ENCODE data around the gene ABLIM3. TPM values are rescaled to one million over a fixed set of nuclear protein-coding genes. Genes with fewer than 3 reads are reported as not detected.

ABLIM3 gene
- polyA plus RNA-seq, 1 of the 3 experiments (the other 2 are of a cell fraction), result 5.9 TPM

- TF ChIP-seq, protein P1, sequence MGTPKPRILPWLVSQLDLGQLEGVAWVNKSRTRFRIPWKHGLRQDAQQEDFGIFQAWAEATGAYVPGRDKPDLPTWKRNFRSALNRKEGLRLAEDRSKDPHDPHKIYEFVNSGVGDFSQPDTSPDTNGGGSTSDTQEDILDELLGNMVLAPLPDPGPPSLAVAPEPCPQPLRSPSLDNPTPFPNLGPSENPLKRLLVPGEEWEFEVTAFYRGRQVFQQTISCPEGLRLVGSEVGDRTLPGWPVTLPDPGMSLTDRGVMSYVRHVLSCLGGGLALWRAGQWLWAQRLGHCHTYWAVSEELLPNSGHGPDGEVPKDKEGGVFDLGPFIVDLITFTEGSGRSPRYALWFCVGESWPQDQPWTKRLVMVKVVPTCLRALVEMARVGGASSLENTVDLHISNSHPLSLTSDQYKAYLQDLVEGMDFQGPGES (IDR thresholded peaks at IDR 0.05; ENCODE audit: low read depth, low read length), result no peak
- TF ChIP-seq TAF1 (IDR thresholded peaks at IDR 0.05; ENCODE audit: borderline replicate concordance, low read depth, low read length) (no peak), RFX5 (IDR thresholded peaks at IDR 0.05; ENCODE audit: low read length) (no peak), TEAD4 (IDR thresholded peaks at IDR 0.05; ENCODE audit: borderline replicate concordance, insufficient read depth) (no peak), GABPA (IDR thresholded peaks at IDR 0.05; ENCODE audit: low read depth) (no peak), MEF2A (IDR thresholded peaks at IDR 0.05; ENCODE audit: borderline replicate concordance, low read depth) (no peak), NRF1 (IDR thresholded peaks at IDR 0.05; ENCODE audit: low read depth, low read length) (no peak), EZH2phosphoT487 (IDR thresholded peaks at IDR 0.05; ENCODE audit: borderline replicate concordance, low read depth) (no peak), NFIC (IDR thresholded peaks at IDR 0.05; ENCODE audit: borderline replicate concordance) (no peak)
Measured at GRCh38 chr5:149129181-149129580, 12.1 kb upstream of the ABLIM3 start (continued).

GRCh38 chr5:149130121-149130914 lies 11.0 kb upstream of the ABLIM3 start:
- no peak for DNase-seq
- Histone ChIP-seq H3K9ac (no peak overlapping the region), H3K27ac (ENCODE audit: low read depth in 2 of 2, low read length in 1 of 2) (no peak overlapping the region), H2AFZ (ENCODE audit: low read depth) (no peak overlapping the region), H3K36me3 (replicated peaks in 1 of 2; ENCODE audit: control insufficient read depth in 1 of 2, insufficient read depth in 2 of 2, low read length in 1 of 2) (no peaks in the 10 kb centered on the region), H4K20me1 (ENCODE audit: insufficient read depth) (no peaks in the 10 kb centered on the region), H3K79me2 (ENCODE audit: insufficient read depth) (no peaks in the 10 kb centered on the region), H3F3A (replicated peaks; ENCODE audit: insufficient read depth) (peaks cover 27% of the 10 kb centered on the region), H3K9me3 (no peaks in the 10 kb centered on the region), H3K9me2 (no peaks in the 10 kb centered on the region), H3K4me2 (no peak overlapping the region), H3K27me3 (ENCODE audit: insufficient read depth) (no peaks in the 10 kb centered on the region), H3K4me3 (ENCODE audit: low read depth in 2 of 2, low read length in 1 of 2) (no peak overlapping the region), H3K4me1 (ENCODE audit: control insufficient read depth in 1 of 2, insufficient read depth in 2 of 2, low read depth in 1 of 2, low read length in 1 of 2) (peaks cover 0 to 14% of the 10 kb centered on the region in 2 experiments; a peak in 2 of 4 replicates)
- ChIA-PET POLR2A (no interaction called here), CTCF (interaction anchor here (0.9 to 2.6 kb wide), 9 partner anchors 8 to 399 kb away, joined by 3 to 26 read pairs (median 4); partner anchors contain the start of gene ABLIM3)
- 69% methylated on average over 8 of the region's 8 CpGs for WGBS (ENCODE audit: low lambda C conversion rate)
- TF ChIP-seq RAD21 (IDR thresholded peaks at IDR 0.05; ENCODE audit: low read length) (peak; percentile 50), USF1 (IDR thresholded peaks at IDR 0.05; ENCODE audit: borderline replicate concordance, low read depth) (no peak), GATA2 (CRISPR knock-in tag; IDR thresholded peaks at IDR 0.05) (no peak), SMC3 (IDR thresholded peaks at IDR 0.05; ENCODE audit: low read depth, low read length) (peak; percentile 8)
- TF ChIP-seq, protein P2, sequence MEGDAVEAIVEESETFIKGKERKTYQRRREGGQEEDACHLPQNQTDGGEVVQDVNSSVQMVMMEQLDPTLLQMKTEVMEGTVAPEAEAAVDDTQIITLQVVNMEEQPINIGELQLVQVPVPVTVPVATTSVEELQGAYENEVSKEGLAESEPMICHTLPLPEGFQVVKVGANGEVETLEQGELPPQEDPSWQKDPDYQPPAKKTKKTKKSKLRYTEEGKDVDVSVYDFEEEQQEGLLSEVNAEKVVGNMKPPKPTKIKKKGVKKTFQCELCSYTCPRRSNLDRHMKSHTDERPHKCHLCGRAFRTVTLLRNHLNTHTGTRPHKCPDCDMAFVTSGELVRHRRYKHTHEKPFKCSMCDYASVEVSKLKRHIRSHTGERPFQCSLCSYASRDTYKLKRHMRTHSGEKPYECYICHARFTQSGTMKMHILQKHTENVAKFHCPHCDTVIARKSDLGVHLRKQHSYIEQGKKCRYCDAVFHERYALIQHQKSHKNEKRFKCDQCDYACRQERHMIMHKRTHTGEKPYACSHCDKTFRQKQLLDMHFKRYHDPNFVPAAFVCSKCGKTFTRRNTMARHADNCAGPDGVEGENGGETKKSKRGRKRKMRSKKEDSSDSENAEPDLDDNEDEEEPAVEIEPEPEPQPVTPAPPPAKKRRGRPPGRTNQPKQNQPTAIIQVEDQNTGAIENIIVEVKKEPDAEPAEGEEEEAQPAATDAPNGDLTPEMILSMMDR (IDR thresholded peaks at IDR 0.05), result peak; percentile 55
